Measurements from ENCODE around the gene DIPK1B.

The DIPK1B gene

GRCh38 chr9:136690104-136690805, 22.1 kb upstream of the DIPK1B start:
- Histone ChIP-seq H3K4me3 (ENCODE audit: low read length) (no peak overlapping the region), H3K9ac (ENCODE audit: low read depth, low read length) (no peak overlapping the region), H3K27me3 (ENCODE audit: insufficient read depth, low read length) (peaks cover 20% of the 10 kb centered on the region), H3K4me1 (ENCODE audit: insufficient read depth, low read length) (peaks cover 15% of the 10 kb centered on the region), H3K9me3 (ENCODE audit: insufficient read depth, low read depth, low read length) (no peaks in the 10 kb centered on the region), H3K36me3 (ENCODE audit: insufficient read depth, low read length) (no peaks in the 10 kb centered on the region), H3K27ac (ENCODE audit: low read depth, low read length) (no peak overlapping the region)
- 94% methylated on average over 25 of the region's 25 CpGs for WGBS

GRCh38 chr9:136690806-136691261, 21.5 kb upstream of the DIPK1B start:
- Histone ChIP-seq H3K4me1 (ENCODE audit: insufficient read depth, low read length) (peaks cover 13% of the 10 kb centered on the region), H3K27me3 (ENCODE audit: insufficient read depth, low read length) (peaks cover 16% of the 10 kb centered on the region), H3K9me3 (ENCODE audit: insufficient read depth, low read depth, low read length) (no peaks in the 10 kb centered on the region), H3K36me3 (ENCODE audit: insufficient read depth, low read length) (no peaks in the 10 kb centered on the region), H3K27ac (ENCODE audit: low read depth, low read length) (no peak overlapping the region), H3K9ac (ENCODE audit: low read depth, low read length) (no peak overlapping the region), H3K4me3 (ENCODE audit: low read length) (no peak overlapping the region)
- 92% methylated on average over 15 of the region's 15 CpGs for WGBS

- H3K27ac ChIP-seq (ENCODE audit: low read depth, low read length): no peak overlapping the region
- no peak overlapping the region for H3K4me3 ChIP-seq (ENCODE audit: low read length)
- no peak overlapping the region for H3K9ac ChIP-seq (ENCODE audit: low read depth, low read length)
- peaks cover 9% of the 10 kb centered on the region for H3K27me3 ChIP-seq (ENCODE audit: insufficient read depth, low read length)
- WGBS: 72% methylated on average over 29 of the region's 29 CpGs
- no peaks in the 10 kb centered on the region for H3K36me3 ChIP-seq (ENCODE audit: insufficient read depth, low read length)
- H3K9me3 ChIP-seq (ENCODE audit: insufficient read depth, low read depth, low read length): no peaks in the 10 kb centered on the region
- H3K4me1 ChIP-seq (ENCODE audit: insufficient read depth, low read length): peaks cover 10% of the 10 kb centered on the region
Observed at GRCh38 chr9:136691316-136692184, 20.8 kb upstream of the DIPK1B start.

GRCh38 chr9:136692185-136693134, 19.9 kb upstream of the DIPK1B start:
- Histone ChIP-seq H3K4me1 (ENCODE audit: insufficient read depth, low read length) (peaks cover 10% of the 10 kb centered on the region), H3K9me3 (ENCODE audit: insufficient read depth, low read depth, low read length) (no peaks in the 10 kb centered on the region), H3K27ac (ENCODE audit: low read depth, low read length) (no peak overlapping the region), H3K36me3 (ENCODE audit: insufficient read depth, low read length) (no peaks in the 10 kb centered on the region), H3K27me3 (ENCODE audit: insufficient read depth, low read length) (peaks cover 6% of the 10 kb centered on the region), H3K4me3 (ENCODE audit: low read length) (no peak overlapping the region), H3K9ac (ENCODE audit: low read depth, low read length) (no peak overlapping the region)
- WGBS: 92% methylated on average over 44 of the region's 46 CpGs

- no peaks in the 10 kb centered on the region for H3K9me3 ChIP-seq (ENCODE audit: insufficient read depth, low read depth, low read length)
- no peaks in the 10 kb centered on the region for H3K36me3 ChIP-seq (ENCODE audit: insufficient read depth, low read length)
- H3K27ac ChIP-seq (ENCODE audit: low read depth, low read length): no peak overlapping the region
- H3K4me1 ChIP-seq (ENCODE audit: insufficient read depth, low read length): peaks cover 10% of the 10 kb centered on the region
- H3K9ac ChIP-seq (ENCODE audit: low read depth, low read length): no peak overlapping the region
- no peak overlapping the region for H3K4me3 ChIP-seq (ENCODE audit: low read length)
- H3K27me3 ChIP-seq (ENCODE audit: insufficient read depth, low read length): no peaks in the 10 kb centered on the region; the same call in 1 of the 2 replicates
- WGBS: 94% methylated on average over 14 of the region's 14 CpGs
Observed at GRCh38 chr9:136693135-136693489, 19.3 kb upstream of the DIPK1B start.

GRCh38 chr9:136693490-136694162, 18.7 kb upstream of the DIPK1B start:
- no peak overlapping the region for H3K4me3 ChIP-seq (ENCODE audit: low read length)
- no peak overlapping the region for H3K9ac ChIP-seq (ENCODE audit: low read depth, low read length)
- no peaks in the 10 kb centered on the region for H3K9me3 ChIP-seq (ENCODE audit: insufficient read depth, low read depth, low read length)
- H3K36me3 ChIP-seq (ENCODE audit: insufficient read depth, low read length): no peaks in the 10 kb centered on the region
- H3K4me1 ChIP-seq (ENCODE audit: insufficient read depth, low read length): peaks cover 10% of the 10 kb centered on the region
- 78% methylated on average over 15 of the region's 15 CpGs for WGBS
- no peaks in the 10 kb centered on the region for H3K27me3 ChIP-seq (ENCODE audit: insufficient read depth, low read length)
- H3K27ac ChIP-seq (ENCODE audit: low read depth, low read length): no peak overlapping the region; the same call in 1 of the 2 replicates

- H3K4me1 ChIP-seq (ENCODE audit: insufficient read depth, low read length): peaks cover 10% of the 10 kb centered on the region
- no peak overlapping the region for H3K9ac ChIP-seq (ENCODE audit: low read depth, low read length)
- no peaks in the 10 kb centered on the region for H3K9me3 ChIP-seq (ENCODE audit: insufficient read depth, low read depth, low read length)
- H3K4me3 ChIP-seq (ENCODE audit: low read length): no peak overlapping the region
- WGBS: 62% methylated on average over 32 of the region's 32 CpGs
- H3K27me3 ChIP-seq (ENCODE audit: insufficient read depth, low read length): no peaks in the 10 kb centered on the region
- no peaks in the 10 kb centered on the region for H3K36me3 ChIP-seq (ENCODE audit: insufficient read depth, low read length)
- no peak overlapping the region; the same call in 1 of the 2 replicates for H3K27ac ChIP-seq (ENCODE audit: low read depth, low read length)
Observed at GRCh38 chr9:136694163-136694871, 18.1 kb upstream of the DIPK1B start.

GRCh38 chr9:136694872-136695247, 17.5 kb upstream of the DIPK1B start:
- Histone ChIP-seq H3K36me3 (ENCODE audit: insufficient read depth, low read length) (no peaks in the 10 kb centered on the region), H3K4me3 (ENCODE audit: low read length) (no peak overlapping the region), H3K27me3 (ENCODE audit: insufficient read depth, low read length) (no peaks in the 10 kb centered on the region), H3K9ac (ENCODE audit: low read depth, low read length) (no peak overlapping the region), H3K27ac (ENCODE audit: low read depth, low read length) (no peak overlapping the region), H3K4me1 (ENCODE audit: insufficient read depth, low read length) (peaks cover 10% of the 10 kb centered on the region), H3K9me3 (ENCODE audit: insufficient read depth, low read depth, low read length) (no peaks in the 10 kb centered on the region)
- 95% methylated on average over 11 of the region's 11 CpGs for WGBS

GRCh38 chr9:136695435-136695895, 16.9 kb upstream of the DIPK1B start:
- Histone ChIP-seq H3K9me3 (ENCODE audit: insufficient read depth, low read depth, low read length) (no peaks in the 10 kb centered on the region), H3K36me3 (ENCODE audit: insufficient read depth, low read length) (no peaks in the 10 kb centered on the region), H3K27me3 (ENCODE audit: insufficient read depth, low read length) (no peaks in the 10 kb centered on the region), H3K4me3 (ENCODE audit: low read length) (no peak overlapping the region), H3K4me1 (ENCODE audit: insufficient read depth, low read length) (peaks cover 10% of the 10 kb centered on the region), H3K27ac (ENCODE audit: low read depth, low read length) (no peak overlapping the region), H3K9ac (ENCODE audit: low read depth, low read length) (no peak overlapping the region)
- 91% methylated on average over 10 of the region's 10 CpGs for WGBS

- Histone ChIP-seq H3K4me1 (ENCODE audit: insufficient read depth, low read length) (peaks cover 10% of the 10 kb centered on the region), H3K9ac (ENCODE audit: low read depth, low read length) (no peak overlapping the region), H3K27ac (ENCODE audit: low read depth, low read length) (no peak overlapping the region), H3K36me3 (ENCODE audit: insufficient read depth, low read length) (no peaks in the 10 kb centered on the region), H3K4me3 (ENCODE audit: low read length) (no peak overlapping the region), H3K9me3 (ENCODE audit: insufficient read depth, low read depth, low read length) (no peaks in the 10 kb centered on the region), H3K27me3 (ENCODE audit: insufficient read depth, low read length) (peaks cover under 1% of the 10 kb centered on the region; the same call in 1 of the 2 replicates)
- 88% methylated on average over 23 of the region's 23 CpGs for WGBS
Observed at GRCh38 chr9:136695955-136696354, 16.4 kb upstream of the DIPK1B start.

Data from HUES64 (cell line).